Calu3 (cell line): ENCODE results near the gene PRKAG2. TPM values are rescaled to one million over a fixed set of nuclear protein-coding genes. Genes with fewer than 3 reads are reported as not detected.

Experiments used
- BruUV-seq: library from RNA; stranded (reverse); fragments of 400-500 nt; replicated peaks from 2 replicates; lab custom pipeline; 2021; lab: Mats Ljungman, UMichigan
- CTCF ChIA-PET: fragments of 300-600 bp; sonication (Branson Sonifier 250); formaldehyde crosslinking; loops from one replicate; lab custom pipeline; 2022; ENCODE audit warnings: antibody characterized with exemption; lab: Charles Lee
- DNase-seq: peaks from one replicate; pipeline ENCODE4 v3.0.0; 2022
- H3K27ac Mint-ChIP-seq: one replicate; pipeline ENCODE4 v1.8.0; 2022; ENCODE audit warnings: mixed read lengths; ENCODE audit not compliant: unreplicated experiment
- H3K27me3 Mint-ChIP-seq: one replicate; pipeline ENCODE4 v1.8.0; 2022; ENCODE audit warnings: mixed read lengths; ENCODE audit not compliant: unreplicated experiment
- H3K36me3 Mint-ChIP-seq: one replicate; pipeline ENCODE4 v1.8.0; 2022; ENCODE audit warnings: mild to moderate bottlenecking, moderate library complexity, mixed read lengths; ENCODE audit not compliant: insufficient read depth, unreplicated experiment
- H3K4me1 Mint-ChIP-seq: one replicate; pipeline ENCODE4 v1.8.0; 2022; ENCODE audit warnings: mild to moderate bottlenecking, low read depth, mixed read lengths; ENCODE audit not compliant: unreplicated experiment
- H3K4me3 Mint-ChIP-seq: one replicate; pipeline ENCODE4 v1.8.0; 2022; ENCODE audit warnings: mild to moderate bottlenecking, low read depth, moderate library complexity, mixed read lengths; ENCODE audit not compliant: unreplicated experiment
- H3K9me3 Mint-ChIP-seq: one replicate; pipeline ENCODE4 v1.8.0; 2022; ENCODE audit warnings: low read depth, mixed read lengths; ENCODE audit not compliant: unreplicated experiment
- CTCF ChIP-seq: fragments of 200-600 bp; IDR thresholded peaks from one replicate; pipeline ENCODE4 v1.8.0; 2022; ENCODE audit warnings: antibody characterized with exemption; ENCODE audit not compliant: unreplicated experiment
- intact Hi-C: fragments of 100-400 bp; cut with micrococcal nuclease; formaldehyde crosslinking; loops from one replicate; pipeline ENCODE4 v1.10.0; 2022; ENCODE audit not compliant: unreplicated experiment
- total RNA-seq: library from RNA; stranded (reverse); gene quantifications from 2 replicates; pipeline ENCODE4 v1.2.3, GENCODE V29; 2022

The PRKAG2 gene
- total RNA-seq, 1 experiment from 2014 or later, result 22.4 TPM

- no peak overlapping the region for H3K27ac Mint-ChIP-seq
- H3K36me3 Mint-ChIP-seq, result no peaks in the 10 kb centered on the region
- H3K27me3 Mint-ChIP-seq, result peaks cover 71% of the 10 kb centered on the region
- TF ChIP-seq CTCF, result no peak
- no peak for DNase-seq
- intact Hi-C loops, result no loop called here
- no peak overlapping the region for H3K4me3 Mint-ChIP-seq
- no peaks in the 10 kb centered on the region for H3K9me3 Mint-ChIP-seq
- no TSS peak for BruUV-seq
- no peaks in the 10 kb centered on the region for H3K4me1 Mint-ChIP-seq
- CTCF ChIA-PET, result no interaction called here
These were observed 103.1 kb downstream of the PRKAG2 start for GRCh38 chr7:151773797-151774196.

- Mint-ChIP-seq H3K27ac (no peak overlapping the region), H3K9me3 (no peaks in the 10 kb centered on the region), H3K36me3 (no peaks in the 10 kb centered on the region), H3K4me3 (no peak overlapping the region), H3K4me1 (no peaks in the 10 kb centered on the region), H3K27me3 (peaks cover 96% of the 10 kb centered on the region)
- CTCF ChIA-PET, result no interaction called here
- intact Hi-C loops, result no loop called here
- no TSS peak for BruUV-seq
- no peak for TF ChIP-seq CTCF
- no peak for DNase-seq
These were observed 106.7 kb downstream of the PRKAG2 start for GRCh38 chr7:151770232-151770631.

GRCh38 chr7:151769188-151769821, 107.6 kb downstream of the PRKAG2 start:
- intact Hi-C loops, result no loop called here
- H3K27me3 Mint-ChIP-seq, result peaks cover 90% of the 10 kb centered on the region
- BruUV-seq, result no TSS peak
- no peaks in the 10 kb centered on the region for H3K36me3 Mint-ChIP-seq
- DNase-seq, result no peak
- no peak for TF ChIP-seq CTCF
- H3K9me3 Mint-ChIP-seq, result no peaks in the 10 kb centered on the region
- H3K4me1 Mint-ChIP-seq, result no peaks in the 10 kb centered on the region
- CTCF ChIA-PET, result no interaction called here
- H3K4me3 Mint-ChIP-seq, result no peak overlapping the region
- H3K27ac Mint-ChIP-seq, result no peak overlapping the region

- no peaks in the 10 kb centered on the region for H3K9me3 Mint-ChIP-seq
- no peaks in the 10 kb centered on the region for H3K4me1 Mint-ChIP-seq
- no peak overlapping the region for H3K4me3 Mint-ChIP-seq
- H3K27ac Mint-ChIP-seq, result no peak overlapping the region
- DNase-seq, result no peak
- no peak for TF ChIP-seq CTCF
- BruUV-seq, result no TSS peak
- no peaks in the 10 kb centered on the region for H3K36me3 Mint-ChIP-seq
- peaks cover 85% of the 10 kb centered on the region for H3K27me3 Mint-ChIP-seq
- intact Hi-C loops, result no loop called here
- CTCF ChIA-PET, result no interaction called here
These were observed 108.1 kb downstream of the PRKAG2 start for GRCh38 chr7:151768805-151769187.
